NCI-H2171 (cell line): Measurements from ENCODE around the gene MYO5B.
"Not testable (repeated sequence)": the region's sequence is repeated elsewhere in the genome, so short reads cannot be mapped to it uniquely, and the experiment has no call there.

Experiments
- DNase-seq: peaks from one replicate; lab custom pipeline; 2025; lab: John Stamatoyannopoulos, UW

Gene MYO5B

DNA sequence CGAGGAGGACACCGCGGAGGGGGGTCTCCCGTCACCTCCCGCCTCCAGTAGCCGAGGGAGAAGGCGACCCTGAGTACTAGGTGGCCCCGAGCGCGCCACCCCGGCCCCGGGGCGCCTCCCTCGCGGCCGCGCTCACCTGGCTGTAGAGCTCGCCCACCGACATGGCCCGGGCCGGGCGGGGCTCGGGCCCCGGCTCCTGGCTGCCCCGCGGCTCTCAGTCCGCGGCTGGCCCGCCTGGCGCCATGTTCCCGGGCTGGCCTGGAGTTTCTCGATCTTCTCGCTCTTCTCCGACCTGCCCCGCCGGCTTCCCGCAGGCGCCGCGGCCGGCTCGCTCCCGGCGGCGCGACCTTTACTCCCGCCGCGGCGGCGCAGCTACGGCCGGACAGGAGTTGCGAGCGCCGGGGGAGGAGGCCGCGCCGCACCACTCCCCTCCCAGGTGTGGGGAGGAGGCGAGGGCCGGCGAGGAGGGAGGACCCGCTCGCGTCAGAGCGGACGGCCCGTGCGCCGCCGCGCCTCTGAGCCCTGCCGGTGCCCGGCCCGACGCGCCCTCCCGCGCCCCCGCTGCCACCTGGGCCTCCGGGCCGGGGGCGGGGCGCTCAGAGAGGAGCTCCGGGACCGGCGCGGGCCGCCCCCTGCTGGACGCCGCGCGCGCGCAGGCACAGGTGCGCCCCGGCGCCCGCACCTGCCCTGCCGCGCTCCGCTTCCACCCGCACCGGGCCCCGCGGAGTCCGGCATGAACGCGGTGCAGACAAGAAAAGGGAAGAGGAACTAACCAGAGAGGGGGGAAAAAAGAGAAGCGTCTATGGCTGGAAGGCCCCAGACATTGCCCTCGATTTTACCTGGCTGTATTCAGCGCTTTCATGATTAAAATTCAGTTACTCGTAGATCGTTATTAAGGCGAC lies at the start of gene MYO5B:
Gene MYO5B, minus strand, starts transcription at position 517 of the 902 bp plus-strand sequence. Its CDS starts 354 bp downstream, at position 163.
- DNase-seq: peak; percentile 77

DNA sequence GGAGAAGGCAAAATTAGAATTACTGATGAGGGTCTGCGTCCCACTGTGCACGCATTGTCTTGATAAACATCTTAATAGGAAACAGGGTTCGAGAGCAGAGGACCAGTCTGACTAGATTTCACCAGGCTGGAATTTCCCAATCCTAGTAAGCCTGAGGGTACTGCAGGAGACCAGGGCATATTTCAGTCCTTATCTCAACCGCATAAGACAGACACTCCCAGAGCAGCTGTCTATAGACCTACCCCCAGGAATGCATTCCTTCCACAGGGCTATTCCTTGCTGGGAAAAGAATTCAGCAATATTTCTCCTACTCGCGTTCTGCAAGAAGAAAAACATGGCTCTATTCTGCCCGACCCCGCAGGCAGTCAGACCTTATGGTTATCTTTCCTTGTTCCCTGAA lies 46.8 kb upstream of the MYO5B start:
- not testable (repeated sequence) for DNase-seq

GRCh38 chr18:50240080-50240563 lies 45.2 kb upstream of the MYO5B start:
- no peak for DNase-seq

DNA sequence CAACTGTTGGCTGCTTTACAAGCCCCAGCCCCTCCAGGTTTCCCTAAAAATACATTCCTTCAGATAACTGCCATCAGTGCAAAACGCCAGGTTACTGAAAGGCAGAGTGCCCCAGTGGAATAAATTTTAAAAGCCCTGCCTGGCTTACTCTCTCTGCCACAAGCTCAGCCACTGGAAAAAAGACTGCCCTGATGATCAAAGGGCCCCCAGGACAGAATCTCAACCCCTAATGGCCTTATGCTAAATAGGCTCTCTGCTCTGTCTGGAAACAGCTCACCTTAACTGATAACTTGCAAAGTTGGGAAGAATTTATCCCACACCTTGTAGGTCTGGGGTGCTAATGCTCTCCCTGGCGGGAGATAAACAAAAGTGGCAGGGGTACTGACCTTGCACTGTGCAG lies 37.5 kb upstream of the MYO5B start:
- DNase-seq: no peak

DNA sequence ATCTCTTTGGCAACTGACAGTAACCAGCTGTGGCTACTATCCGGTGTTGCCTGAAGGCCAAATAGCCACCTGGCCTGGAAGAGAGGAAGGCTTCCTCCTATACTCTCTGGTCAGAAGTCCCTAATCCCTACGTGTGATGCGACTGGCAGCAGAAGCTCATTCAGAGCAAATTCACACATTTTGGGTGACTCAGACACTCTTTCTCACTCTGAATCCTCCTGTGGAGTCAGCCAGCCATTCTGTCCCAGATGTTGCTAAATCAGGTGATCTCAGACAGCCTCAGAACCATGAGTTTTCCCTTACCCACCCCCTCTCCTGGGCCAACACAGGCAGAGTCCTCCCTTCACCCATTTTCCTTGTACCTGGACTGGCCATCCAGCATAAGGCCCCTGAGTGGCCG lies 36.7 kb upstream of the MYO5B start:
- DNase-seq: no peak

- DNase-seq: not testable (repeated sequence)
Measured at GRCh38 chr18:50220249-50220648, 25.3 kb upstream of the MYO5B start.

GRCh38 chr18:50218432-50219197 lies 23.7 kb upstream of the MYO5B start:
- DNase-seq: no peak

- no peak for DNase-seq
Measured at GRCh38 chr18:50209311-50209710, 14.4 kb upstream of the MYO5B start.

- no peak for DNase-seq
Measured at GRCh38 chr18:50207722-50208121, 12.8 kb upstream of the MYO5B start.

DNA sequence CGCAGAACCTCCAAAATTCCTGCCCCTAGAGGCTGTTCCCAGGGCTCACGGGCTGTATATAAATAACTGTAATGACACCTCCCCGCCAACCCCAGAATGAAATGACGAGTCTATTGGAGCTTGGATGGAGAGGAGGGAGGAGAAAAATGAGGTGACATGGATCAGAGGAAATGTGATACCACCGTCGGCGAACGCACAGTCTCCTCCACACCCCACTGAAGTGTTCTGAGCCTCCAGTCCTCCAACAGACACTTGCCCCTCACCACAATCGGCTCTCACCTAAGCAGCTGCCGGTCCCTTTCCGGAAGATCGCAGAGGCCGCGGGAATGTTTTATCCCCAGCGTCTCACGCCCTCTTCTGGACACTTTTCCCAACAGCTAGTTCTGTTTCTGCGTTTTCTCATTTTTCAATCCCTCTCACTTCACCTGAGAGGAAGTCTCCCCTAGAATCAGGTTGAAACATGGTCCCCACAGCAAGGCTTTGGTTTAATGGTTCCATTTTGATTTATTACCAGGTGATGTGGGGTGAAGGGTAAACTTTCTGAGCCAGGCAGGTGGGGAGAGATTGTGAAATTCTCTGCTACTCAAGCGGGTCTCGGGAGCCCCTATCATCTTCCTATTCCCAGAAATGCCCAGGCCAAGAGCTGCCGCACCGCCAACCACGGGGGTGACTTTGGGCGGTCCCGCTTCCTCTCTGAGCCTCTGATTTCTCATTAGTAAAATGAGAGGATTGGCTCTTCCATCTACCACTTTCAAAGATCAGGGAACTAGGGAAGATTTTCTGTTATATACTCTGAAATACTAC lies 9.1 kb upstream of the MYO5B start:
- DNase-seq: peak; percentile 68

- DNase-seq: no peak
Measured at GRCh38 chr18:50201476-50202018, 6.6 kb upstream of the MYO5B start.

DNA sequence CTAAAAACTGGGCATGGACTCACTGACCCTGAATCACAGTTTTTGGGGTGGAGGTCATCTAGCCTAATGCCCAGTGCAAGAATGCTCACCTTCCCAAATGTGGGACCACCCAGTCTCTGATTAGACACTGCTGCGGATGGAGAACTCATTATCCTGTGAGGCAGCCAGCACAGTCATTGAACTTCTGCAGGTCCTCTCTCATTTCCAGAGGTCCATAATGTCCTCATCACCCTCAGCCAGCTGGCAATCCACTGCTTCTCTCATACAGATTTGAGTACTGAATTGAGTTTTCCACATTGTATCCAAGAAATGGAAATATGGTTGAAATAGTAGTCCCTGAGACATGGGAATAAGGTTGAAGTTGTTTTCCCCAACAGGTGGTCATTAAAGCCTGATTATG lies 5.0 kb upstream of the MYO5B start:
- no peak for DNase-seq

- no peak for DNase-seq
Measured at GRCh38 chr18:50199346-50199855, 4.5 kb upstream of the MYO5B start.

- DNase-seq: no peak
Measured at GRCh38 chr18:50196261-50196660, 1.3 kb upstream of the MYO5B start.

DNA sequence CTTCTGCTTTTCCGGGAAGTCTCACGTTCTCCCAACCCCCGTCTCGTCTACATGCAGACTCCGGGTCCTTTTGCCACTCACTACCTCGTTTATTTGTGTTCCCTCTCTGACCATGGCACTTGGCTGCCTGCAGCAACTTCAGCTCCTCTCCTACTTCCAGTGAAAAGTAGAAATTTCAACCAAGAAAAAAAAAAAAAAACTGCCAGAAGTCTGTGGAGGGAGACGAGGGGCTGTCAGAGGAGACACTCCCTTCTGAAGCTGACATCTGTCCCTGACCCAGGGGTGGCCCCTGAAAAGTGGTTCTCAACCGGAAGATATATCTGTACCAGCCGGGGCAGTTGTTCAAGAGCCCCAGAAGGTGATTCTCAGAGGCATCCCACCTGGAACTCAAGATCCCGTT lies 742 bp upstream of the MYO5B start:
- no peak for DNase-seq

GRCh38 chr18:50193796-50194630 lies 934 bp downstream of the MYO5B start:
- peak; percentile 6 for DNase-seq

GRCh38 chr18:50192995-50193795 lies 1.8 kb downstream of the MYO5B start:
- DNase-seq: no peak

DNA sequence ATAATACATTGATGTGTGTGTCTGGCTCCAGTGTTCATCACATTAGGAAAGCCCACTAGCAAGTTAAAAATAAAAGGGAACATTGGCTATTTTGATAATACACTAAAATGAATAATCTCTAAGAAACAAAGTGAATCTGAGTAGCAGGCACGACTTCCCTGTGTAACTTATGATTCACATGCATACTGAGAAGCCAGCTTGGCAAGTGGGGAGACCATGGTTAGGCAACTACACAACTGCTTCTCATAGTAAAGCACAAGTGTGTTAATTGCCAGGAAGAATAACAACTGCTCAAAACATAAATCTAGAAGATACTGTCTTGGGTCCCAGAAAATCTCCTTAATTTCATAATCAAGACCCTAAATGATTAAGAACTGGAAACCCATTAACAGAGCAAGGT lies 4.0 kb downstream of the MYO5B start:
- no peak for DNase-seq

DNA sequence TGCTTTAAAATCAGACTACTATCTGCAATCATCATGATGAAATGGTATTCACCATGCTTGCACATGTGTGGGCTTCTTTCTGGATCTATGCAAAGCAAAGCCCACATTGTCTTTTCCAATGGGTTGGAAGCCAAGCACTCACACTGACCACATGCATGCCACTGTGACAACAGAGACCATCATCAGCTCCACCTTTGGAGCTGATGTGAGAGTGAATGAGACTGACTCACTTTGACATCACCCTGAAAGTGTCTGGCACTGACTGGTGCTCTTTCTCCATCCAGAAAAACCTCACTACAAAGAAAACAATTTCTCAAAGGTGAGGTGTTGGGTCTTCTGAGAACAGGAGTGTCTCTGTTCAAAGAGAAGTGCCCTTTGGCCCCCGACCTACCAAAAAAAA lies 4.7 kb downstream of the MYO5B start:
- no peak for DNase-seq

GRCh38 chr18:50189160-50189559 lies 5.8 kb downstream of the MYO5B start:
- no peak for DNase-seq
